GM21825 (cell line): Measurements from ENCODE around the gene ZNF407.

ENCODE experiments used
- ATAC-seq: cut with Tn5 transposase; IDR thresholded peaks from one replicate; pipeline ENCODE4 v1.9.1; 2021; ENCODE audit warnings: mild to moderate bottlenecking, moderate library complexity; ENCODE audit not compliant: unreplicated experiment

The ZNF407 gene

DNA sequence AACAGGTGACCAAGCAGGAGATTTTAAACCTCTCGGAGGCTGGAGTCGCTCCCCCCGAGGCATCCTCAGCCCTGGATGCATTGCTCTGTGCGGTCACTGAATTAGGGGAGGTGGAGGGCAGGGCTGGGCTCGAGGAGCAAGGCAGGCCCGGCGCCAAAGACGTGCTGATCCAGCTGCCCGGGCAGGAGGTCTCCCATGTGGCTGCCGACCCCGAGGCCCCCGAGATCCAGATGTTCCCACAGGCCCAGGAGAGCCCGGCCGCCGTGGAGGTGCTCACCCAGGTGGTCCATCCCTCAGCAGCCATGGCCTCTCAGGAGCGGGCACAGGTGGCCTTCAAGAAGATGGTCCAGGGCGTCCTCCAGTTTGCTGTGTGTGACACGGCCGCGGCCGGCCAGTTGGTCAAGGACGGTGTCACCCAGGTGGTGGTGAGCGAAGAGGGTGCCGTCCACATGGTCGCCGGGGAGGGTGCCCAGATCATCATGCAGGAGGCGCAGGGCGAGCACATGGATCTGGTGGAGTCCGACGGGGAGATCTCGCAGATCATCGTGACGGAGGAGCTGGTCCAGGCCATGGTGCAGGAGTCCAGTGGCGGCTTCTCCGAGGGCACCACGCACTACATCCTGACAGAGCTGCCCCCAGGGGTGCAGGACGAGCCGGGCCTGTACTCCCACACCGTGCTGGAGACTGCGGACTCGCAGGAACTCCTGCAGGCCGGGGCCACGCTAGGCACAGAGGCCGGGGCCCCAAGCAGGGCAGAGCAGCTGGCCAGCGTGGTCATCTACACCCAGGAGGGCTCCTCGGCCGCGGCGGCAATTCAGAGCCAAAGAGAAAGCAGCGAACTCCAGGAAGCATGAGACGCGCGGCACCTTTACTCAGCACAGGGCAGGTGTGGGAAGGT lies 466.2 kb downstream of the ZNF407 start:
- ATAC-seq: no peak

DNA sequence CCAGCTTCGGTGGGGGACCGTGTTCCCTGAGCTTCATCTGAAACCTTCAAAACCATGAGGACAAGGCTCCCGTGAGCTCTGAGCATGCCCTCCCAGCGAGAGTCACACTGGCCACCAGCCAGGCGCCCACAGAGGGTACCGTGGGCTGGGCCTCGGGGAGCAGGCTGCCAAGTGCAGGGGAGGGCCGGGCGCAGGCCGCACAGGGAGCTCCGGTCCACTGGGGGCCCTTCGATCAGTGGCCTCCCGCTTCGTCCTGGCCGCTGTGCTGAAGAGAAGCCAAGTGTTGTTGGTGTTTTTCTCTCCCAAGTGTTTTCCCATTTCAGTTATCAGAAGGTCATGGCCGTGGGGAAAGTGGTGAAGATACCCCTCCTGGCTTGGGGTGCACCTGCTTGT lies 466.8 kb downstream of the ZNF407 start:
- no peak for ATAC-seq

GRCh38 chr18:75065251-75066000 lies 467.8 kb downstream of the ZNF407 start:
- ATAC-seq: no peak

DNA sequence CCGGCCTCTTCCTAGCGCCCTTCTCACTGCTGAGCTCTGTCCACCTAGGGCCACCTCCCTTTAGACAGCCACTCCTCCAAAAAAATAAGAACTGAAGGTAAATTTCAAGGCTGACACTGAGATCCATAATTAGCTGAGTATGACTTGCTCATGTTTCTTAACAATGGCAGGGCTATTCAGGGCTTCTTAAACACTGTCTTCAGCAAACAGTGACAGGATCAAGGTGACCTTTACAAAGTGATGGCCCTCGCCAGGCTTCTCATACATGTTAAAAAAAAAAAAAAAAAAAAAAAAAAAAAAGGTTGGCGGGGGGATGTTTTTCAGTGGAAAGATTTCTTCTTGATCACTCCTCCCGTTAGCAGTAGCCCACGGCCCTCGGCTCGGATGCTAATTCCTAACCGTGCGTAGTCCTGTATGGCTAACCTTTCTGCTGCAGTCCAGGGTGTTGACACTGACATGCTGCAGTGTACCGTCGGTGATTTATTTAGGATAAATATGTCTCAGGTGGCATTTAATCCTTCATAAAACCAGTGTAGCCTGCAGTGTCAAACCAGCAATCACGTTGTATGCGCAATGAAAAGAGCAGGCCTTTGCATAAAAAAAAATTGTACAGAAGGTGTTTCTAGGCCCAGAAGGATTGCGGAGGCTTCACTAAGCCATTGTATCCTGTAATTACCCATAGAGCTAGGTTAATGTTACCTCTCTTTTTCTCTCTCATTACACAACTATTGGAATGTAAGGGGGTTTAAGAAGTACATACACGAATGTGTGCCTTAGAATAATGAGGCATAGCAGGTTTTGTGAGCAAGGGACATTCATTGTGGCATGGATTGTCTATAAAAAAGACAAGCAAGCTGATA lies 468.6 kb downstream of the ZNF407 start:
- ATAC-seq: no peak

DNA sequence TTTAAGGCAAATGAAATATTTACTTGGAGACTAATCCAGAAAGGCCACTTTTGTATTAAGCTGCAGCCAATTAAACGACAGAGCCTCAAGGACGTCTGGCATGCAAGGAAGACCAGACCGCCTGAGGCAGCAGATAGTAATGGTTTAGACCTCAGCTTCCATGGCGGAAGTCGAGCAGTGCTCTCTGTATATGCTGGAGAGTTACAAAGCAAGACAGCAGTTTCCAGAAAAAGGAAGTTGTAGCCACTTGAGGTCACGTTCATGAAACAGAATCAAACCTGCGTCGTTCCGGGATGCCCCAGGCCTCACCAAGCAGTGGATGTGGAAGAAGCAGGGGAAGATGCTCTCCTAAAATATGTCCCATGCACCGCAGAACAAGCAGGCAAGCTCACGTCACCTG lies 469.3 kb downstream of the ZNF407 start:
- ATAC-seq: no peak

DNA sequence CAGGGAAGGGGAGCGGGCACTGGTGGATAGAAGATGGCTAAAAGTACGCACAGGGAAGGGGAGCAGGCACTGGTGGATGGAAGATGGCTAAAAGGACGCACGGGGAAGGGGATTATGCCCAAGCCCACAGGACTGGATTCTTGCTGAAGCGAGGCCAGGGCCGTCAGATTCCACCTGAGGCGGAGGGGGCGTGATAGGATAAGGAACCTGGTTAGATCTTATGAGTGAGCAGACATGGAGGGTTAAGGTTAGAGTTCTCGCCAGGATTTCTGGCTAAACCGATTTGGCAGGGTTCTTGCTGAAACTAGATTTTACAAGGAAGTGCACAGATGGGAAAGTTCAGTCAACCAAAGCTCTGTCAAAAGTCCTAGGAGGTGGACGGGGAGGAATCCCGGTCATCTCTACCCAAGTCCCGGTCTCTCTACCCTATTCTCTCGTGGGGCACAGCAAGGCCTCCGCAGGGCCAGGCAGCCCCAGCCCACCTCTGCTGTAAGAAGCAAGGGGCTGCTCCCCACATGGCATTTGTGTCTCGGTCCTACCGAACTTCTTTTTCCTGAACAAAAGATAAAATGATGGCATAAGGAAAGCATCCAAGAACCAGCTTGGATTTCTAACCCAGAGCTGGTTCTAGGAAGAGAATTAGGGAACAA lies 470.5 kb downstream of the ZNF407 start:
- ATAC-seq: no peak

DNA sequence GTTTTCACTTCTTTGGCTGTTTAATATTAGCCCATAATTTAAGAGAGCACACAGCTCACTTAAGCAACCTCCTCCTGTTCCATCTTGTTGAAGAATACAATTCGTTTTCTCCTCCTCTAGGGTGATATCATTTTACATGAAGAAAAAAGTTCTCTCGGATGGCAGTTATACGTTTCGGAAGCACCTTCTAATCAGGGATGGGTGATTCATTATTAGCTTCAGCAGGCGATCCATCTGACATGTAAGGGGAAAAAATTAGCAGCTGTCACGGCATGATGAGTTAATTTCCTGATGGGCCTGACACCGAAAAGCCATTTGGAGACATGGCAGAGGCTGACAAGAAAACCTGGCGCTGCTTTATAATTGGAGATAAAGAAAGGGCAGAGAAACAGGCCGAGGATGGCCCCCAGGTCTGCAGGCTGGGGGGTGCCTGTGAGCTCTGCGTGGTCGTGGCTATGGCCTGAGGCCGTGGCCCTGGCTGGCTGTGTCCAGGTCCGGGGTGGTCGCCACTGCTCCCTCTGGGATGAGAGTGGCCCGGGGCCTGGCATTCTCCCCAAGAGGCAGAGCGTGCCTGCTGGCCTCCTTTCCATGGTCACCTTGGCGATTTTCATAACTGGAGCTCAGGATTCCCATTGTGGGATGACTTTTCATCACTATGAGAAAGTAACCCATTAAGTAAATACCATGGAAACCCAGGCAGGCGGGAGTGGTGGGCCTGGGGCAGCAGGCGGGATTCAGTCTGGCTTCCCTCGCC lies 471.2 kb downstream of the ZNF407 start:
- ATAC-seq: no peak

DNA sequence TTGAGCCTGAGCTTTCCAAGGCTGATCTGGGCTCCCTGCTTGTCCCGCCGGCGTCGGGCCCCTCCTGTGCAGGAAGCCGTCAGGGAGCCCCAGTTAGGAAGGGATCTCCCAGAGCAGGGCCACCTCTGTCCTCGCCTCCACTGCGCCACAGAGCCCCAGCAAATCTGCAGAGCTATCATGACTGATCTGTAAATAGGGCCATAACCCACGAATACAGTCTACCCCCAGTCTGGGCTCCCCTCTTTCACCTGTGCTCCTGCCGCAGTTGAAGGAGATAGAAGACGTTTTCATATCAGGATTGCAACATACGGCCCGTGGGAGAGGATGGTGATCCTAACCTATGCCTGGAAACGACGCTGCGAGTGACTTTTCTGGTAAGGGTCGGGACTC lies 472.6 kb downstream of the ZNF407 start:
- no peak for ATAC-seq

DNA sequence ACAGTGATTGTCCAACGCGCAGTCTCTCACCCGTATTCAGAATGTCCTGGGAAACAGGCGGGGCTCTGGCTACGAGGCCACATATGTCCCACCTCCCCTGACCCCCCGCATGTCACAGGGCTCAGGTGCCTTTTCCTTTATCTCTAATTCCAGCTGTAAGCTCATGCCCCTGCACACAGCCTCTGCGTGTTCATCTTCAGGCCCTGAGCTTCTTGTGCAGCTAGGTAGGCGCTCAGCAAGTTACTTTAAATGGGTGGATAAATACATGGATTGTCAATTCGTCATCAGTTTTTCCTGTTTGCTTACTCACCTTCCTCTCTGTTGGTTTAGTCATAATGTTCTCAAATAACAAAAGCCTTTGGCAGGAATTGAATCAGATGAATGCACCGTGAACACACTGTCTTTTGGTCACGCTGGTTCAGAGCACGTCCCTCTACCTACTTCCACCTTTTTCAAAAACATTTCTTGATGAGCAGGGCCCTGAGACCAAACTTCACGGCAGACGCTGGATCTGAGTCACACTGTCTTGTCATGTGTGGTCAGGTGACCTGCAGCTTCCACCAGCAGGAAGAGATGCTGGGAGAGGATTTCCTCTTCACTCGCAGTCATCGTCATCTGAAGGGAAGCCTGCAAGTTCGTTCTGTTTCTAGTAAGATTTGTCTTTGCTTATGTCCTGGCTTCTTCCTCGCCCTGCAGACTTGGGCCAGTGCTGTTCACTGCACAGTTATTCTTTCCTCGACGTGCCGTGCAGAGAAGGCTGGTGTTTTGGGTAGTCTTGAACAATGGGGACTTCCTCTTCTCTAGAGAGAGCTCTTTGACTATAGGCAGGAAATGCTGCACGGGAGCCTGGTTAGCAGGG lies 473.2 kb downstream of the ZNF407 start:
- ATAC-seq: peak; percentile 85

GRCh38 chr18:75071484-75071785 lies 473.8 kb downstream of the ZNF407 start:
- no peak for ATAC-seq

GRCh38 chr18:75071866-75072671 lies 474.4 kb downstream of the ZNF407 start:
- ATAC-seq: no peak

DNA sequence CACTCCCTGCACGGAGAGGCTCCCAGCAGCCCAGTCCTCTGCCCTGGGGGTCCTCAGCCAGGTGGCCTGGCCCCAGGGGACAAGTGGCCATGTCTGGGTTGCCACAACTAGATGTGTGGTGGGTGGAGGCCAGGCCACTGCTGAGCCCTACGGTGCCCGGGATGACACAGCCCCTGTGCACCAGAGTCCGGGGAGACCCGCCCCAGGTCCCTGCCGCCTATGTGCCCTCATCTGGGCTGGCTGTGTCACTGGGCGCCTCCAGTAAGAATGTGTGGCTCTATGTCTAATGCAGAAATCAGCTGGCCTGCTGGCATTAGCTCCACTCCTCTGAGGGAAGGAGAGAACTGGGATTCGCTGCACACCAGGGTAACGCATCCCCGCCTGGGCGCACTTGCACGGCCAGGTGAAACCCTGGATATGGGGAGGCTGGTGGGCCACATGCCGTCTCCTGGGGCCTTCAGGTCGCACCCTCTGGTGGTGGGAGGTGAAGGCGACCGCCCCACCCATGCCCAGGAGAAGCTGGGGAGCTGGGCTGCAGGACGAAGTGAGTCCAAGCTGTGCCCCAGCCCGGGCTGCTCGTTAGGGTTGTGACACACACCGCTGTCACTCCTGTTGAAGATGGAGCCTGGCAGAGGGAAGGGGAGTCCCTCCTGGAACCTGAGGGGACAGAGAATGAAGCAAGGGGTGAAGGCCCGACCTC lies 475.2 kb downstream of the ZNF407 start:
- no peak for ATAC-seq

GRCh38 chr18:75073654-75074053 lies 476.0 kb downstream of the ZNF407 start:
- ATAC-seq: no peak

DNA sequence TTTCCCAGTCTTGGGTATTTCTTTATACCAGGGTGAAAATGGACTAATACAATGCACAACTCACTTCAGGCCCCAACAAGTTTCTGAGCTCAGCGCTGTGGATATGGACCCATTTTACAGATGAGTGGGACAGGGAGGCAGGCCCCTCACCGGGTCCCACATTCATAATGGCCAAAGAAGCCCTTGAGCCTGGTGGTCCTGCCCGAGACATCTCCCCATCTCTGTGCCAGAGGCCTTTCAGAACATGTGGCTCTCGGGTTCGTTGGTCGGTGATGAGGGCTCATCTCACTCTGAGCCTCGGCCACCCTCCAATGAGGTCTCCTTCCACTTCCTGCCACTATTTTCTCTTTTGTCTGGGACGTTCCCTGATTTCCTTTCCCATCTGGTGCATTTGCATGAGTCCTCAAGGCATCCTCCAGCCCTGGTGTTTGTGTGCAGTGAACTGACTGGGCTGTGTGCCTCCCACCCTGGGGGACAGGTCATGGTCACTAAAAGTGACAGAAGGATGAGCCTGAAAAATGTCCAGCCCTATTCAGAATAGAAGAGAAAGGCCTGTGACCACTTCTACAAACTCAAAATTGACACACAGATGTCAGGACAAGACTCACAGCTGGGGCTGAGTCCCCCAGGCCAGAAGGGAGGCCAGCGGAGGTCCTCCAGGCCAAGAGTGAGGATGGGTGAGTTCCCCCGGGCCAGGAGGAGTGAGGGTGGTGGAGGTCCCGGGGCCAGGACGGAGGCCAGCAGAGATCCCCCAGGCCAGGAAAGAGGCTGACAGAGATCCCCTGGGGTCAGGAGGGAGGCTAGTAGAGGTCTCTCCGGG lies 476.7 kb downstream of the ZNF407 start:
- ATAC-seq: no peak

DNA sequence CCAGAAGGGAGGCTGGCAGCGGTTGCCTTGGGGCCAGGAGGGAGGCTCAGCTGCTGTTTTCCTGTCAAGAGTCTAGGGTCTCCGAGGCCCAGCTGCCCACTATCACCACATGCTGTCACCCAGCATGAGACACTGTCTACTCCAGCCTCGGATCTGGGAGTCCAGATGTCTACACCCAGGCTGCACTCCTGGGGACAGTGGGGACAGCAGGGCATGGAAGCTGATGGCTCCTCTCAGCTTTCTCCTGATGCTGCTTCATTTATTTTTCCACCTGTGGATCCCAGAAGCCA lies 477.3 kb downstream of the ZNF407 start:
- ATAC-seq: no peak

GRCh38 chr18:75075429-75075841 lies 477.8 kb downstream of the ZNF407 start:
- no peak for ATAC-seq

GRCh38 chr18:75076286-75076685 lies 478.6 kb downstream of the ZNF407 start:
- no peak for ATAC-seq
